A549 (cell line): ENCODE data around the gene GOLGA8G.
"Not testable (repeated sequence)": the region's sequence is repeated elsewhere in the genome, so short reads cannot be mapped to it uniquely, and the experiment has no call there.

Experiments
- CHD2 ChIP-seq: fragments of 150-350 bp; IDR thresholded peaks from 2 replicates; pipeline ENCODE4 v1.6.1; 2014; ENCODE audit warnings: low read length; ENCODE audit not compliant: partially characterized antibody
- CHD4 ChIP-seq: fragments of 200-600 bp; sonication (generic); IDR thresholded peaks from 2 replicates; pipeline ENCODE4 v1.6.1; 2016; ENCODE audit warnings: antibody characterized with exemption, mild to moderate bottlenecking, borderline replicate concordance
- CTCF ChIP-seq: fragments of >200 bp; sonication (Bioruptor Twin); formaldehyde crosslinking; IDR thresholded peaks from 3 replicates; pipeline ENCODE4 v1.5.1; 2016
- EP300 ChIP-seq, 2 experiments: fragments of >200 bp; sonication (Bioruptor Twin); formaldehyde crosslinking; IDR thresholded peaks; 2 replicates in 1 of 2; 3 replicates in 1 of 2; pipeline ENCODE4 v1.6.1; 2016 to 2017
- JUN ChIP-seq, 2 experiments: fragments of >200 bp; sonication (Bioruptor Twin); formaldehyde crosslinking; IDR thresholded peaks; 2 replicates in 1 of 2; 3 replicates in 1 of 2; pipeline ENCODE4 v1.6.1; 2016 to 2017
- MAFK ChIP-seq: fragments of 450-650 bp; IDR thresholded peaks from 2 replicates; pipeline ENCODE4 v1.6.1; 2014; ENCODE audit not compliant: partially characterized antibody
- MAZ ChIP-seq: fragments of 150-350 bp; IDR thresholded peaks from 2 replicates; pipeline ENCODE4 v1.6.1; 2014; ENCODE audit warnings: antibody characterized with exemption, low read depth, low read length, borderline replicate concordance
- PBX3 ChIP-seq: IDR thresholded peaks from 2 replicates; pipeline ENCODE4 v1.6.1; 2012
- PHF8 ChIP-seq: fragments of 200-600 bp; sonication (generic); IDR thresholded peaks from 2 replicates; pipeline ENCODE4 v1.6.1; 2016; ENCODE audit warnings: low read depth, mild to moderate bottlenecking, antibody characterized with exemption, moderate library complexity, borderline replicate concordance
- POLR2A ChIP-seq: IDR thresholded peaks from 2 replicates; pipeline ENCODE4 v1.6.1; 2012; ENCODE audit warnings: mild to moderate bottlenecking, low read length
- RAD21 ChIP-seq, 2 experiments: fragments of >200 bp in 1 of 2; sonication (Bioruptor Twin) in 1 of 2; formaldehyde crosslinking in 1 of 2; IDR thresholded peaks in 1 of 2; conservative IDR thresholded peaks in 1 of 2; 2 replicates in 1 of 2; 3 replicates in 1 of 2; pipeline ENCODE4 v1.6.1; 2012 to 2018; ENCODE audit warnings: inconsistent platforms in 1 of 2
- SMC3 ChIP-seq: fragments of >200 bp; sonication (Bioruptor Twin); formaldehyde crosslinking; IDR thresholded peaks from 3 replicates; pipeline ENCODE4 v1.6.1; 2018; ENCODE audit warnings: inconsistent platforms
- ZFP36 ChIP-seq: fragments of 450-650 bp; IDR thresholded peaks from 2 replicates; pipeline ENCODE4 v1.6.1; 2014; ENCODE audit warnings: borderline replicate concordance; ENCODE audit not compliant: partially characterized antibody

- TF ChIP-seq CTCF; POLR2A; ZFP36; PBX3; RAD21 (conservative IDR thresholded peaks at IDR 0.05 in 1 of 2, IDR thresholded peaks at IDR 0.05 in 1 of 2); CHD2; MAFK; SMC3; MAZ; PHF8; JUN (IDR thresholded peaks at IDR 0.05); EP300 (IDR thresholded peaks at IDR 0.05); CHD4: not testable (repeated sequence)
These were observed 40.6 kb upstream of the GOLGA8G start for GRCh38 chr15:28573351-28573750.
